ENCODE data around the gene UGGT2.

GRCh38 chr13:95937714-95938320 lies 115.4 kb downstream of the UGGT2 start:
- TF ChIP-seq POLR2A (IDR thresholded peaks at IDR 0.05) (no peak), POLR2AphosphoS5 (IDR thresholded peaks at IDR 0.05) (no peak)
- TF ChIP-seq, protein P1, sequence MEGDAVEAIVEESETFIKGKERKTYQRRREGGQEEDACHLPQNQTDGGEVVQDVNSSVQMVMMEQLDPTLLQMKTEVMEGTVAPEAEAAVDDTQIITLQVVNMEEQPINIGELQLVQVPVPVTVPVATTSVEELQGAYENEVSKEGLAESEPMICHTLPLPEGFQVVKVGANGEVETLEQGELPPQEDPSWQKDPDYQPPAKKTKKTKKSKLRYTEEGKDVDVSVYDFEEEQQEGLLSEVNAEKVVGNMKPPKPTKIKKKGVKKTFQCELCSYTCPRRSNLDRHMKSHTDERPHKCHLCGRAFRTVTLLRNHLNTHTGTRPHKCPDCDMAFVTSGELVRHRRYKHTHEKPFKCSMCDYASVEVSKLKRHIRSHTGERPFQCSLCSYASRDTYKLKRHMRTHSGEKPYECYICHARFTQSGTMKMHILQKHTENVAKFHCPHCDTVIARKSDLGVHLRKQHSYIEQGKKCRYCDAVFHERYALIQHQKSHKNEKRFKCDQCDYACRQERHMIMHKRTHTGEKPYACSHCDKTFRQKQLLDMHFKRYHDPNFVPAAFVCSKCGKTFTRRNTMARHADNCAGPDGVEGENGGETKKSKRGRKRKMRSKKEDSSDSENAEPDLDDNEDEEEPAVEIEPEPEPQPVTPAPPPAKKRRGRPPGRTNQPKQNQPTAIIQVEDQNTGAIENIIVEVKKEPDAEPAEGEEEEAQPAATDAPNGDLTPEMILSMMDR (IDR thresholded peaks at IDR 0.05) = no peak

All from breast epithelium (tissue), 3 donors.